Posterior vena cava (tissue), 2 donors: ENCODE data around the gene GJD4. TPM values are rescaled to one million over a fixed set of nuclear protein-coding genes. Genes with fewer than 3 reads are reported as not detected.

ENCODE experiments used
- DNase-seq: peaks from one replicate; pipeline ENCODE4 v3.0.0-alpha.2; 2020; ENCODE audit warnings: low spot score
- intact Hi-C, 2 donors: fragments of 100-400 bp; cut with DNase I; formaldehyde crosslinking; loops; one replicate each; pipeline versions ENCODE4 v1.14.1 to v1.14.2; 2022 to 2023
- long read RNA-seq, 2 donors: library from polyadenylated mRNA; unstranded; transcript quantifications; one replicate each; pipeline ENCODE4 v2.0.0, GENCODE V29; 2020 to 2021
- total RNA-seq, 2 donors: library from RNA; stranded (reverse); fragmentation: NEBNext Ultra II Directional; extraction: Animal tissue kit (Norgen Biotek cat#: 25700); gene quantifications; one replicate each; pipeline ENCODE4 v1.2.1, GENCODE V29; 2021
- donor health status: DM: yes; HTN: yes; CAD: no.
- donor health status: DM: yes; HTN: yes; CAD: no.

GJD4 gene
- total RNA-seq: not detected
- long read RNA-seq, donor 1: 0 reads
- long read RNA-seq, donor 2: 0 reads

- intact Hi-C loops: no loop called here
- no peak for DNase-seq
Observed at GRCh38 chr10:35605191-35605590, at the start of gene GJD4. Gene GJD4 (plus strand): TSS chr10:35605341. CDS start chr10:35605568, 227 bp downstream.

GRCh38 chr10:35555962-35556930, 48.9 kb upstream of the GJD4 start:
- no peak for DNase-seq
- intact Hi-C loops: no loop called here

- DNase-seq: no peak
- intact Hi-C loops: no loop called here
Observed at GRCh38 chr10:35558276-35558675, 46.9 kb upstream of the GJD4 start.

- no peak for DNase-seq
- intact Hi-C loops: no loop called here
Observed at GRCh38 chr10:35559416-35559815, 45.7 kb upstream of the GJD4 start.

- no peak for DNase-seq
- intact Hi-C loops: loop anchor here in 1 of 2 donors (10.0 kb wide), 1 partner anchor 227 kb away; the partner anchor contains the start of gene CCNY
Observed at GRCh38 chr10:35561715-35562114, 43.4 kb upstream of the GJD4 start.

GRCh38 chr10:35562427-35562826, 42.7 kb upstream of the GJD4 start:
- DNase-seq: no peak
- intact Hi-C loops: loop anchor here in 1 of 2 donors (10.0 kb wide), 1 partner anchor 228 kb away; the partner anchor contains the start of gene CCNY

- intact Hi-C loops: loop anchor here in 1 of 2 donors (10.0 kb wide), 1 partner anchor 229 kb away; the partner anchor contains the start of gene CCNY
- DNase-seq: no peak
Observed at GRCh38 chr10:35563261-35563891, 41.8 kb upstream of the GJD4 start.

- no peak for DNase-seq
- intact Hi-C loops: loop anchor here in 1 of 2 donors (10.0 kb wide), 1 partner anchor 230 kb away; the partner anchor contains the start of gene CCNY
Observed at GRCh38 chr10:35564341-35564968, 40.7 kb upstream of the GJD4 start.

- DNase-seq: no peak
- intact Hi-C loops: loop anchor here in 1 of 2 donors (10.0 kb wide), 1 partner anchor 231 kb away; the partner anchor contains the start of gene CCNY
Observed at GRCh38 chr10:35565602-35566081, 39.5 kb upstream of the GJD4 start.

GRCh38 chr10:35567951-35568350, 37.2 kb upstream of the GJD4 start:
- intact Hi-C loops: loop anchor here in 1 of 2 donors (10.0 kb wide), 1 partner anchor 233 kb away; the partner anchor contains the start of gene CCNY
- DNase-seq: no peak

- intact Hi-C loops: loop anchor here in 1 of 2 donors (10.0 kb wide), 1 partner anchor 234 kb away; the partner anchor contains the start of gene CCNY
- no peak for DNase-seq
Observed at GRCh38 chr10:35568483-35569015, 36.6 kb upstream of the GJD4 start.

GRCh38 chr10:35569111-35569707, 35.9 kb upstream of the GJD4 start:
- intact Hi-C loops: loop anchor here in 1 of 2 donors (10.0 kb wide), 1 partner anchor 234 kb away; the partner anchor contains the start of gene CCNY
- DNase-seq: no peak

- intact Hi-C loops: loop anchor here in 1 of 2 donors (10.0 kb wide), 1 partner anchor 235 kb away; the partner anchor contains the start of gene CCNY
- DNase-seq: no peak
Observed at GRCh38 chr10:35569836-35570235, 35.3 kb upstream of the GJD4 start.

GRCh38 chr10:35570397-35570796, 34.7 kb upstream of the GJD4 start:
- no peak for DNase-seq
- intact Hi-C loops: no loop called here

GRCh38 chr10:35572583-35572982, 32.6 kb upstream of the GJD4 start:
- intact Hi-C loops: no loop called here
- no peak for DNase-seq

GRCh38 chr10:35573796-35574195, 31.3 kb upstream of the GJD4 start:
- DNase-seq: no peak
- intact Hi-C loops: no loop called here

- intact Hi-C loops: no loop called here
- DNase-seq: no peak
Observed at GRCh38 chr10:35574924-35575352, 30.2 kb upstream of the GJD4 start.

GRCh38 chr10:35575640-35576039, 29.5 kb upstream of the GJD4 start:
- intact Hi-C loops: no loop called here
- DNase-seq: no peak
